GM12878 (cell line): ENCODE data around the gene CDYL. TPM values are rescaled to one million over a fixed set of nuclear protein-coding genes. Genes with fewer than 3 reads are reported as not detected.

Experiments used
- ATAC-seq: fragments of 200-7000 bp; cut with Tn5 transposase; 3 replicates; pipeline ENCODE4 v1.9.1; 2020; ENCODE audit warnings: mild to moderate bottlenecking, moderate library complexity
- BruUV-seq: library from RNA; stranded (reverse); fragments of 400-500 nt; replicated peaks from 2 replicates; lab custom pipeline; 2021; lab: Mats Ljungman, UMichigan
- CTCF ChIA-PET: fragments of 300-600 bp; sonication (Branson Sonifier 250); formaldehyde crosslinking; extraction: SDS; loops from one replicate; lab custom pipeline; 2021; ENCODE audit warnings: inconsistent platforms; lab: Yijun Ruan, JAX
- POLR2A ChIA-PET: fragments of 350-600 bp; formaldehyde crosslinking; extraction: SDS; loops from one replicate; lab custom pipeline; 2021; ENCODE audit warnings: inconsistent platforms; lab: Charles Lee
- RAD21 ChIA-PET: fragments of 300-600 bp; sonication (Branson Sonifier 250); formaldehyde crosslinking; loops from one replicate; lab custom pipeline; 2023; ENCODE audit warnings: antibody characterized with exemption; ENCODE audit not compliant: unreplicated experiment; lab: Charles Lee
- SMC1A ChIA-PET: fragments of 300-600 bp; sonication (Branson Sonifier 250); formaldehyde crosslinking; loops from one replicate; lab custom pipeline; 2023; ENCODE audit not compliant: unreplicated experiment, uncharacterized antibody; lab: Charles Lee
- DNase-seq: peaks from one replicate; pipeline ENCODE4 v3.0.0-alpha.2; 2011; ENCODE audit warnings: low read depth, low spot score
- FAIRE-seq: peaks from 3 replicates; lab custom pipeline; 2011; peaks lifted over from hg19 to GRCh38; lab: Jason Lieb, UNC
- H2AFZ ChIP-seq: 2 replicates; pipeline ENCODE4 v1.6.0; 2011; ENCODE audit warnings: low read depth, low read length, control low read depth; ENCODE audit not compliant: control insufficient read depth
- H3K27ac ChIP-seq: 2 replicates; pipeline ENCODE4 v1.5.1; 2011; ENCODE audit warnings: control low read depth; ENCODE audit not compliant: control insufficient read depth, insufficient read depth
- H3K27me3 ChIP-seq, 2 experiments: replicated peaks in 1 of 2; 2 replicates each; pipeline versions ENCODE4 v1.6.0 to v1.6.1; 2011; ENCODE audit warnings: low read length in 1 of 2; ENCODE audit not compliant: control insufficient read depth in 2 of 2, insufficient read depth in 2 of 2
- H3K36me3 ChIP-seq, 2 experiments: 2 replicates each; pipeline ENCODE4 v1.5.1; 2011; ENCODE audit warnings: low read length in 1 of 2; ENCODE audit not compliant: control insufficient read depth in 2 of 2, insufficient read depth in 2 of 2
- H3K4me1 ChIP-seq: 2 replicates; pipeline ENCODE4 v1.6.1; 2011; ENCODE audit warnings: mild to moderate bottlenecking, low read length, moderate library complexity, mixed read lengths; ENCODE audit not compliant: control insufficient read depth, insufficient read depth
- H3K4me2 ChIP-seq: 2 replicates; pipeline ENCODE4 v1.6.0; 2011; ENCODE audit warnings: control low read depth; ENCODE audit not compliant: control insufficient read depth, insufficient read depth
- H3K4me3 ChIP-seq: fragments of 200-600 bp; sonication (generic); 2 replicates; pipeline ENCODE4 v1.5.1; 2016
- H3K79me2 ChIP-seq: 2 replicates; pipeline ENCODE4 v1.6.0; 2011; ENCODE audit warnings: low read length; ENCODE audit not compliant: control insufficient read depth, insufficient read depth
- H3K9ac ChIP-seq: 2 replicates; pipeline ENCODE4 v1.8.0; 2011; ENCODE audit warnings: low read length, control low read depth, mixed read lengths; ENCODE audit not compliant: control insufficient read depth, insufficient read depth
- H3K9me3 ChIP-seq: replicated peaks from 3 replicates; pipeline ENCODE4 v1.5.1; 2011; ENCODE audit warnings: mild to moderate bottlenecking, low read length; ENCODE audit not compliant: control insufficient read depth, insufficient read depth
- H4K20me1 ChIP-seq: 2 replicates; pipeline ENCODE4 v1.6.0; 2011; ENCODE audit not compliant: control insufficient read depth, insufficient read depth
- CBFB ChIP-seq: IDR thresholded peaks from 2 replicates; pipeline ENCODE4 v1.6.1; 2016; ENCODE audit warnings: antibody characterized with exemption, low read depth
- CREM ChIP-seq: IDR thresholded peaks from 2 replicates; pipeline ENCODE4 v1.6.1; 2014; ENCODE audit warnings: antibody characterized with exemption, low read depth
- ETV6 ChIP-seq, 2 experiments: fragments of 450-650 bp in 1 of 2; IDR thresholded peaks in 1 of 2; conservative IDR thresholded peaks in 1 of 2; 2 replicates each; pipeline ENCODE4 v1.6.1; 2014; ENCODE audit warnings: antibody characterized with exemption in 1 of 2, borderline replicate concordance in 1 of 2, low read depth in 1 of 2, mild to moderate bottlenecking in 1 of 2, moderate library complexity in 1 of 2
- GABPA ChIP-seq: IDR thresholded peaks from 2 replicates; pipeline ENCODE4 v1.6.1; 2014; ENCODE audit warnings: antibody characterized with exemption, low read depth, mild to moderate bottlenecking, inconsistent platforms
- IKZF1 ChIP-seq: fragments of 450-650 bp; conservative IDR thresholded peaks from 2 replicates; pipeline ENCODE4 v1.6.1; 2017; ENCODE audit warnings: antibody characterized with exemption, mild to moderate bottlenecking
- LARP7 ChIP-seq: fragments of 450-650 bp; IDR thresholded peaks from 2 replicates; pipeline ENCODE4 v1.6.1; 2017; ENCODE audit warnings: mild to moderate bottlenecking
- NFIC ChIP-seq: IDR thresholded peaks from 2 replicates; pipeline ENCODE4 v1.6.1; 2012; ENCODE audit warnings: low read depth, mild to moderate bottlenecking, inconsistent platforms, low read length, moderate library complexity
- NRF1 ChIP-seq: conservative IDR thresholded peaks from 2 replicates; pipeline ENCODE4 v1.6.1; 2011; ENCODE audit warnings: mild to moderate bottlenecking, low read depth, low read length, improper control_type of control experiment
- PML ChIP-seq: IDR thresholded peaks from 2 replicates; pipeline ENCODE4 v1.6.1; 2012; ENCODE audit warnings: low read length, inconsistent platforms
- POLR2A ChIP-seq: IDR thresholded peaks from 2 replicates; pipeline ENCODE4 v1.6.1; 2011; ENCODE audit warnings: low read depth, mild to moderate bottlenecking, low read length
- POU2F2 ChIP-seq: IDR thresholded peaks from 3 replicates; pipeline ENCODE4 v1.6.1; 2011; ENCODE audit warnings: low read depth, mild to moderate bottlenecking, low read length, borderline replicate concordance
- TAF1 ChIP-seq: IDR thresholded peaks from 2 replicates; pipeline ENCODE4 v1.6.1; 2011; ENCODE audit warnings: mild to moderate bottlenecking, low read depth, low read length, borderline replicate concordance
- ZBED1 ChIP-seq: IDR thresholded peaks from 2 replicates; pipeline ENCODE4 v1.6.1; 2016; ENCODE audit warnings: borderline replicate concordance
- ZNF622 ChIP-seq: fragments of 450-650 bp; IDR thresholded peaks from 2 replicates; pipeline ENCODE4 v1.6.1; 2017; ENCODE audit warnings: mild to moderate bottlenecking, inconsistent platforms
- WGBS: methylation state at CpG from one replicate; pipeline ENCODE4 v1.1.6; 2016; ENCODE audit warnings: low lambda C conversion rate; ENCODE audit not compliant: insufficient replicate concordance, insufficient coverage; ENCODE audit errors: missing lambda C conversion rate; 5-methylcytosine and 5-hydroxymethylcytosine counted together
- in situ Hi-C: fragments of 300-500 bp; cut with MboI; formaldehyde crosslinking; loops from 9 replicates; pipeline ENCODE4 v1.14.3; 2018; ENCODE audit warnings: mixed read lengths
- intact Hi-C: fragments of 100-400 bp; cut with micrococcal nuclease; formaldehyde crosslinking; loops from one replicate; pipeline ENCODE4 v1.14.2; 2022; ENCODE audit not compliant: unreplicated experiment
- polyA plus RNA-seq, 11 experiments: library from polyadenylated mRNA; depleted of rRNA in 4 of 11; unstranded in 6 of 11; stranded (reverse) in 5 of 11; fragments of >200 nt; fragmentation: Nextera tagmentation in 4 of 11; fragmentation: Illumina TruSeq in 1 of 11; extraction: Ambion mirVana in 4 of 11; extraction: Trizol in 1 of 11; gene quantifications; 1 replicate in 1 of 11; 2 replicates in 10 of 11; pipeline versions ENCODE4 v1.2.1 to v1.2.3, GENCODE V29; 2011 to 2016; ENCODE audit warnings: inconsistent platforms in 2 of 11, missing spikeins in 2 of 11, low read depth in 1 of 11
- total RNA-seq, 4 experiments: library from RNA; depleted of rRNA in 3 of 4; stranded (reverse); fragments of >200 nt in 3 of 4; fragmentation: Illumina TruSeq in 1 of 4; extraction: Trizol in 1 of 4; gene quantifications; 2 replicates each; pipeline versions ENCODE4 v1.2.1 to v1.2.3, GENCODE V29; 2013 to 2021
- TF ChIP-seq, protein P1 (sequence below): IDR thresholded peaks from 2 replicates; pipeline ENCODE4 v1.6.1; 2011; ENCODE audit warnings: low read depth, low read length, improper control_type of control experiment, borderline replicate concordance
- TF ChIP-seq, protein P2 (sequence below): fragments of 450-650 bp; IDR thresholded peaks from 2 replicates; pipeline ENCODE4 v1.6.1; 2016; ENCODE audit warnings: mild to moderate bottlenecking

CDYL gene
- total and polyA plus RNA-seq, 10 of the 15 experiments (the other 5 are each of a cell fraction or from before 2014, with no cell fraction given): 9.3 to 61.2 (median 28.5) TPM

DNA sequence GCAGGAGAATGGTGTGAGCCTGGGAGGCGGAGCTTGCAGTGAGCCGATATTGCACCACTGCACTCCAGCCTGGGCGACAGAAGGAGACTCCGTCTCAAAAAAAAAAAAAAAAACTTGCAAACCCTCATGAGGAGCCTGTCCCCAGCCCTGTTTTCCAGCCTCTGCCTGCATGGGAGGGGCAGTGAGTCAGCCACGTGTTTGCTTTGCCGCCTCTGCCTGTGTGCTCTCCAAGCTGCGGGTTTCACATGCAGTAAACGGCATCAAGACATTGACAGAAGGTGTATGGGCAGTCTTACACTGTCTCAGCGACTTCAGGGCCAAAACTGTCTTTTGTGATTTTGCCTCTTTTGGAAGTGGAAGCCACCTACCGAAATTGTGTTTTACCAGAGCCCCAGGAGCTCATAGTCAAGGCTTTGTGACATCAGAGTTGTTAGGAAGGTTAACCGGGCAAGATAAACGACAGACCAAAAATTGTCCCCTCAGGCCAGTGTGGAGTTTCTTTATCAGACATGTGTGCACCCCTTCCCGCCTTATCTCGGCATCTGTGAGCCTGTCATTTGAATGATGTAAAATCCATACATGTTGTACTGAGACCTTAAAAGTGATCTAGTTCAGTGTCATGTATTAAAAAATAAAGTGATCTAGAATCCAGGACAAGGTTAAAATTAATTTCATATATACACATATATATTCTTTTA lies 174.8 kb downstream of the CDYL start:
- no peak overlapping the region for H3K27ac ChIP-seq
- FAIRE-seq: no peak
- no TSS peak for BruUV-seq
- H3K36me3 ChIP-seq: peaks cover 16 to 32% of the 10 kb centered on the region in 2 experiments
- no peak overlapping the region for H3K9ac ChIP-seq
- ChIA-PET CTCF (no interaction called here), RAD21 (no interaction called here), SMC1A (interaction anchor here (1.3 kb wide), 1 partner anchor 9 kb away, joined by 4 read pairs; no protein-coding TSS in a partner anchor), POLR2A (interaction anchor here (0.6 kb wide), 1 partner anchor 12 kb away, joined by 3 read pairs; no protein-coding TSS in a partner anchor)
- no peaks in the 10 kb centered on the region for H3K9me3 ChIP-seq
- in situ Hi-C loops: no loop called here
- ATAC-seq: no peak
- no peaks in the 10 kb centered on the region for H3K79me2 ChIP-seq
- 91% methylated on average over 13 of the region's 14 CpGs for WGBS
- no peak for DNase-seq
- H3K4me1 ChIP-seq: no peaks in the 10 kb centered on the region
- TF ChIP-seq CBFB (no peak), ETV6 (conservative IDR thresholded peaks at IDR 0.05 in 1 of 2, IDR thresholded peaks at IDR 0.05 in 1 of 2; ENCODE audit: borderline replicate concordance in 1 of 2, low read depth in 1 of 2) (no peak)
- intact Hi-C loops: no loop called here
- H3K27me3 ChIP-seq: no peaks in the 10 kb centered on the region
- H4K20me1 ChIP-seq: no peaks in the 10 kb centered on the region; the same call in 1 of the 2 replicates
- no peak overlapping the region for H3K4me2 ChIP-seq
- H3K4me3 ChIP-seq: no peak overlapping the region
- no peak overlapping the region for H2AFZ ChIP-seq

DNA sequence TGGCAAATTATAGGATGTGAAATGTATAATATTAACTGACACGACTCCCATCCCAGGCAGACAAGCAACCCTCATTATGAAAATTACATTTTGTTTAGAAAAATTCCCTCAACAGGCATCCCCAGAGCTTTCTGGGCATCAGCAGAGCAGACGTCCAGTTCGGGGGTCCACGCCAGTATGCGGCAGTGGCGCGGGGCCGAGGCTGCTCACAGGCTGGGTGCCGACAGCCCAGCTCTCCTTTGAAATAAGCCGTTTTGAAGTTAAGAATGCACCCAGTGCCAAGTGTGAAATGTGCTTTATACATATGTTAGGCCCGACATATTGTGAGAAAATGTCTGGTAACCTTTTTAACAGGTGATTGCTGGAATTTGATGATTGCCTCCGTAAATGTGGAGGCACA lies 177.2 kb downstream of the CDYL start:
- ChIA-PET POLR2A (no interaction called here), CTCF (no interaction called here), SMC1A (no interaction called here), RAD21 (no interaction called here)
- H3K4me1 ChIP-seq: no peaks in the 10 kb centered on the region
- H3K4me3 ChIP-seq: no peak overlapping the region
- FAIRE-seq (no peak), DNase-seq (no peak), ATAC-seq (no peak)
- H2AFZ ChIP-seq: no peak overlapping the region
- H3K79me2 ChIP-seq: no peaks in the 10 kb centered on the region
- H4K20me1 ChIP-seq: no peaks in the 10 kb centered on the region; the same call in 1 of the 2 replicates
- no TSS peak for BruUV-seq
- no peaks in the 10 kb centered on the region for H3K9me3 ChIP-seq
- H3K9ac ChIP-seq: no peak overlapping the region
- H3K27me3 ChIP-seq: no peaks in the 10 kb centered on the region
- TF ChIP-seq, protein P1, sequence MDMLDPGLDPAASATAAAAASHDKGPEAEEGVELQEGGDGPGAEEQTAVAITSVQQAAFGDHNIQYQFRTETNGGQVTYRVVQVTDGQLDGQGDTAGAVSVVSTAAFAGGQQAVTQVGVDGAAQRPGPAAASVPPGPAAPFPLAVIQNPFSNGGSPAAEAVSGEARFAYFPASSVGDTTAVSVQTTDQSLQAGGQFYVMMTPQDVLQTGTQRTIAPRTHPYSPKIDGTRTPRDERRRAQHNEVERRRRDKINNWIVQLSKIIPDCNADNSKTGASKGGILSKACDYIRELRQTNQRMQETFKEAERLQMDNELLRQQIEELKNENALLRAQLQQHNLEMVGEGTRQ: no peak
- TF ChIP-seq, protein P2, sequence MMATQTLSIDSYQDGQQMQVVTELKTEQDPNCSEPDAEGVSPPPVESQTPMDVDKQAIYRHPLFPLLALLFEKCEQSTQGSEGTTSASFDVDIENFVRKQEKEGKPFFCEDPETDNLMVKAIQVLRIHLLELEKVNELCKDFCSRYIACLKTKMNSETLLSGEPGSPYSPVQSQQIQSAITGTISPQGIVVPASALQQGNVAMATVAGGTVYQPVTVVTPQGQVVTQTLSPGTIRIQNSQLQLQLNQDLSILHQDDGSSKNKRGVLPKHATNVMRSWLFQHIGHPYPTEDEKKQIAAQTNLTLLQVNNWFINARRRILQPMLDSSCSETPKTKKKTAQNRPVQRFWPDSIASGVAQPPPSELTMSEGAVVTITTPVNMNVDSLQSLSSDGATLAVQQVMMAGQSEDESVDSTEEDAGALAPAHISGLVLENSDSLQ: no peak
- TF ChIP-seq NRF1 (no peak), POLR2A (no peak), NFIC (no peak), PML (no peak), IKZF1 (no peak), CREM (no peak), GABPA (no peak), ZNF622 (no peak), LARP7 (no peak), TAF1 (no peak), ZBED1 (no peak), POU2F2 (no peak)
- H3K36me3 ChIP-seq: peaks cover 7 to 17% of the 10 kb centered on the region in 2 experiments; a peak in 3 of 4 replicates
- no peak overlapping the region for H3K27ac ChIP-seq
- no peak overlapping the region for H3K4me2 ChIP-seq
- intact Hi-C loops (no loop called here), in situ Hi-C loops (no loop called here)
- WGBS: 97% methylated on average over 12 of the region's 12 CpGs
